ENCODE measurements around the gene LRRN4CL.

GRCh38 chr11:62667460-62667859 lies 21.9 kb downstream of the LRRN4CL start:
- TF ChIP-seq POLR2AphosphoS5 (IDR thresholded peaks at IDR 0.05; ENCODE audit: low read depth, low read length) (no peak), TAF1 (IDR thresholded peaks at IDR 0.05; ENCODE audit: borderline replicate concordance, low read depth, low read length) (no peak), POLR2A (IDR thresholded peaks at IDR 0.05; ENCODE audit: low read depth, low read length) (no peak)

Measured in GM12892 (cell line).